Superior temporal gyrus (tissue), 1 donor: Measurements from ENCODE around the gene ARFGAP1.

ENCODE experiments used
- DNase-seq: peaks from one replicate; pipeline ENCODE4 v3.0.0-alpha.2; 2016; ENCODE audit errors: extremely low spot score

The ARFGAP1 gene

GRCh38 chr20:63277466-63278272 lies 5.1 kb downstream of the ARFGAP1 start:
- DNase-seq, result no peak

DNA sequence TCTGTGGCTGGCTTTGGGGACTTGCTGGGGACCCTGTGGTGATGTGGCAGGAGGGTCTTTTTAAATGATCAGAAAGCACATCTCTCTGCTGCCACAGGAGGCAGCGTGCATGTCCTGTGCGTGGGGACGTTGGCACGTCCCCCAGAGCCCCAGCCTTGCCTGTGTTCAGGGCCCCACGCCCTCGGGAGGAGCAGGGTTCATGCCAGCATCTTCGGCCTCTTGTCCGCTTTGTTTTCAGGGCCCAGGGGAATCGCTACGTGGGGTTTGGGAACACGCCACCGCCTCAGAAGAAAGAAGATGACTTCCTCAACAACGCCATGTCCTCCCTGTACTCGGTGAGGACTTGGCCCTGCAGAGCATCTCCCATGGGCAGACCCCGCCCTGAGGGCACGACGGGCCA lies 6.0 kb downstream of the ARFGAP1 start:
- no peak for DNase-seq

DNA sequence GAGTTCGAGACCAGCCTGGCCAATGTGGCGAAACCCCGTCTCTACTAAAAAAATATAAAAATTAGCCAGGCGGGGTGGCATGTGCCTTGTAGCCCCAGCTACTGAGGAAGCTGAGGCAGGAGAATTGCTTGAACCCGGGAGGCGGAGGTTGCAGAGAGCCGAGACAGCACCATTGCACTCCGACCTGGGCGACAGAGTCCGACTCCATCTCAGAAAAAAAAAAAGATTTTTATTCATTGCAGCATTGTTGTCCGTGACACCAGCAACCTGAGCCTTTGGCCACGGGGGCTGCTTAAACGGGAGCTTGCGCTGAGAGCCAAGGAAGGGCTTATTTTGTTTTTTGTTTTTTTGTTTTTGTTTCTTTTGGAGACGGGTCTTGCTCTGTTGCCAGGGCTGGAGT lies 7.3 kb downstream of the ARFGAP1 start:
- no peak for DNase-seq

GRCh38 chr20:63280371-63280770 lies 7.8 kb downstream of the ARFGAP1 start:
- no peak for DNase-seq

GRCh38 chr20:63280929-63281545 lies 8.4 kb downstream of the ARFGAP1 start:
- no peak for DNase-seq

DNA sequence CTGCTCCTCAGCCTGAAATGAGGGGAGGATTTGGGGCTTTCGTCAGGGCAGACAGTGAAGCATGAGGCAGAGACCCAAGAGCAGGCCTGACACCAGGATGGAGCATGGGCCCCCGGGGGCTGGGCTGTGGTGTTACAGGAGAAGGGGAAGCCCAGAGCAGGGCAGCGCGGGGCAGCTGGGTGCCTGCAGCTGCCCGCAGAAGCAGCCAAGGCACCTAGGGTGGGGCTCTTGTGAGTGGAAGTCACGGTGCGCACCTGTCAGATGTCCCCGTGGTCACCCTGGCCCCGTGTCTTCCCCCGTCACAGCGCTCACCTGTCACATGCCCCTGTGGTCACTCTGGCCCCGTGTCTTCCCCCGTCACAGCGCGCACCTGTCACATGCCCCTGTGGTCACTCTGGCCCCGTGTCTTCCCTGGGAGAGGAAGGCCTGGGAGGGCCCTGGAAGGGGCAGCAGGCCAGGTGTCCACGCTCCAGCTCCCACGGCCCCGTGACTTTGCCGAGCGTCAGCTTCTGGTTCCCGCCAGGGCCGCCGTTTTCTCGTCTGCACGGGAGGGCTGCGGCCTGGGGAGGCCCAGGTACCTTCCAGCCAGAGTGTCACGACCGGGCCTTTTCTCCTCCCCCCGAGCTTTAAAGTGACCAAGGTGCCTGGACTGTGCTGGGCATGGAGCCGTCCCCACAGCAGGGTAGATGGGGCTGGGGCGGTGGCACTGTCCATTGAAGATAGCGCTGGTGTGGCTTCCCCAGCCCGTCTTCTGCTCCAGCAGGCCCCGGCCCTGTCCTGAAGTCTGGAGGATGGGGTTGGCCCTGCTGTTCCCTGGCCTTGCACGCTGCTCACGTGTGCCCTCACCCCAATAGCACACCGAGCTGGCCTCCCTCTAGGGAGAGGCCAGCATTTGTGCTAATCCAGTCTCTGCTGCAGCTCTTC lies 9.4 kb downstream of the ARFGAP1 start:
- no peak for DNase-seq

- no peak for DNase-seq
These were observed 10.3 kb downstream of the ARFGAP1 start for GRCh38 chr20:63282946-63283345.

DNA sequence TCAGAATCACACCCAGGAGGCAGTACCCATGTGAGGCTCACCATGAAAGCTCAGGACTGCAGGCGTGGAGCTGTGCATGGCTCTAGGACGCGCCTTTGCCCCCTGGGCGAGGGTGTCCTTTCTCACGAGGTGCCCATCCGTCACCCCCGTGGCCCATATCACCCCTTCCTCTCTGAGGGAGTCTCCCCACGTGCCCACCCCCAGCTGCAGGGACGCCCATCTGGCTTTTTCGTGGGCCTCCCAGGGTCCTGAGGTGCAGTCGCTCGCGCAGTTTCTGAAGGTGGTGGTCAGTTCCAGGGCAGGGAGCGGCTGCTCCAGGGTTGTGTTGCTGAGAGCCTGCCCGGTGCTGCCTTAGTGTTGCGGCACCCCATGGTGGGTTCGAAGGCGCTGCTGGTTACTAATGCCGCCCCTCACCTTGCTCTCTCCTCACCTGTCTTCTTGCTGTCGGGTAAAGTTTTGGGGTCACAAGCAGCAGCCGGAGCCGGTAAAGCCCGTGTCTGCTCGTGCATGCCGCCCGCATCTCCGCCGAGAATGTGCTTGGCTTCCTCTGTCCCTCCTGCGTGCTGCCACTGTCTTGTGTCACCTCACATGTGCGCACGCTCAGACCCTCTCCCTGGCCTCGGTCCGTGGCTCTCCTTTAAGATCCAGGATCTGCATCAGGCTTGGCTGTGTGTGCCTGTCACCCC lies 10.9 kb downstream of the ARFGAP1 start:
- no peak for DNase-seq

DNA sequence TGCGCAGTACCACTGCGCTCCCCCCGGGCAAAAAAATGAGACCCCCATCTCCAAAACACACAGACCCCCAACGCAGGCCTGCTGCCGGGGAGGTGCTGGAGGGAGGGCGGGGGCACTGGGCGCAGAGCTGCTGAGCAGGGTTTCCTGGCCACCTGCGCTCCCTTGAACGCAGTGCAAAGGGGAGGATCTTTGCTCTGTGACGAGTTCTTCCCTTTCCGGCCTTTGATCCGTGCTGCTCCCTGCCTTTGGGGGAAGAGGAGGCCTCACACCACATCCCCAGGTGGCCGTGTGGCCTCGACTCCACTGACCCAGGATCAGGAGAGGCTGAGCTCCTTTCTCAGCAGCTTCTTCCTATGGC lies 11.4 kb downstream of the ARFGAP1 start:
- no peak for DNase-seq

DNA sequence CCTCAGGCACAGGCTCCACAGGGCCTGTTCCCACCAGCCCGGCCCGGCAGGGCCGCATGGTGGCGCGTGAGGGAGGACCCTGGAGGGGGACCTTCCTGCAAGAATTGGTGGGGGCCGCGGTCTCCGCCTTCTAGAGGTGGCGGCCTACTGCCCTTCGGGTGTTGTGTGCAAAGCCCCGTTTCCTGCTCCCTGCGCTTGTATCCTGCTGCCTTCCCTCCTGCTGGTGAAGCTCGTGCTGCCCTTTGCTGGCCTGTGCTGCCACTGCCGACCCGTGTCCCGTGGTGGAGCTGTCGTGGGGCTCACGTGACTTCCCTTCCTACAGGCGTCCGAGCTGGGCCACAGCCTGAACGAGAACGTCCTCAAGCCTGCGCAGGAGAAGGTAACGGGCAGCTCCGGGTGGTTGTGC lies 11.9 kb downstream of the ARFGAP1 start:
- DNase-seq, result no peak

- no peak for DNase-seq
These were observed 12.4 kb downstream of the ARFGAP1 start for GRCh38 chr20:63284981-63285524.

- DNase-seq, result no peak
These were observed 13.3 kb downstream of the ARFGAP1 start for GRCh38 chr20:63285636-63286615.

- no peak for DNase-seq
These were observed 14.4 kb downstream of the ARFGAP1 start for GRCh38 chr20:63286781-63287696.

DNA sequence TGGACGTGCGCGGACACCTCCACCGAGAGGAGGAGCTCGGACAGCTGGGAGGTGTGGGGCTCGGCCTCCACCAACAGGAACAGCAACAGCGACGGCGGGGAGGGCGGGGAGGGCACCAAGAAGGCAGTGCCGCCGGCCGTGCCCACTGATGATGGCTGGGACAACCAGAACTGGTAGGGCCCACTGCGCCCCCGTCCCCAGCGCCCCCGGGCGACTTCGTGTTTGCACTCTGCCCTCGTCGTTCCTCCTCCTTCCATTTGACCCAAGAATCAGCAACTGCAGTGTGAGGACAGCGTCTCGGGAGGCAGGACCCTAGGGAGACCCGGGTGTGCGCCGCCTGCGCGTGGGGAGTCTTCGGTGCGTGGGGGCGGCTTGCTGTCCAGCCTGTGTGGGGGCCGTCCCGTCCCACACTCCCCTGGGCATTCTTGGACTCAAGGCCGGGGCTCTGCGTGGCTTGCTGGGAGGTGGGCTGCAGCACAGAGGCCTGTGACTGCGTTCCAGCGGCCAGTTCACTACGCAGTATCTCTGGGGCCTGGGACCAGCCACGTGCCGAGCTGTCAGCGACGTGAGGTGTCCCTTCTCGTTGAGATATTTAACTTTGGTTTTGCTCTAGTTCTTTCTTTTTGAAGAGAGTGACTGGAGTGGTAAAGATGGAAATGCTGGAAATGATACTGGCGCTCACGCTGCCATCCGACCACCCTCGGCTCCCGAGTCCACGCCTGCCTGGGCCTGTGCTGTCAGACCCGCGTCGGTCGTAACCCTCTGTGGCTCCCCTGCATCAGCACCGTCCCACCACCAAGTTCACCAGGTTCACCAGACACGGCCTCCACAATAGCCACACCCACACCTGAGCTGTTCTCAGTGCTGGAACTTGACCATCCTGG lies 15.3 kb downstream of the ARFGAP1 start:
- DNase-seq, result no peak

DNA sequence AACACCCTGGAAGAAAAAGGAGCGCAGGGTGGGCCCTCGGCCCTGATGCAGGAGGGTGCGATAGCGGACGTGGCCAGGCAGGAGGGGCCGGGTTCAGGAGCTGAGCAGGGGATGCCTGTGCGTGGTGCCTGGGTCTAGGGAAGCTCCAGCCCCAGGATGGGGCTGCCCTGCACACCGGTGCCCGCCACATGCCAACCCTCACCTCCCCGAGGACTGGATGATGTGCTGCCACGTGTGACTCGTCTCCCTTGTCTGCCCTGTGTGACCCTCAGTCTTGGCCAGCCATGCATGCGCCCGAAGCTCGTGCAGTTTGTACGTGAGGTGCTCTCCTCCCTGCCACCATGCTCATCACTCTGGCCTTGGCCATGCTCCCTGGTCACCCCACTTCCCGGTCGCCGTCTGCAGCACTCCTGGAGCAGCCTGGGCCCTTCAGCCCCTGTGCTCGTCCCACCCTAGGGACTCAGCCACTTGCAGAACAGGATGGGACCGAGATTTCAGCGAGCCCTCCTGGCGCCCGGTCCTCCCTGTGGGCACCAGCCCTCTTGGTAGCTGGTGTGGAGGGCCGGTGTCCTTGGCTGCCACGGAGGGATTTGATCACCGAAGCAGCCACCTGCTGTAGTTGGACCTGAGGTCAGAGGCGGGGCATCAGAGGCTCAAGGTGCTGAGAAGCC lies 16.1 kb downstream of the ARFGAP1 start:
- DNase-seq, result no peak

DNA sequence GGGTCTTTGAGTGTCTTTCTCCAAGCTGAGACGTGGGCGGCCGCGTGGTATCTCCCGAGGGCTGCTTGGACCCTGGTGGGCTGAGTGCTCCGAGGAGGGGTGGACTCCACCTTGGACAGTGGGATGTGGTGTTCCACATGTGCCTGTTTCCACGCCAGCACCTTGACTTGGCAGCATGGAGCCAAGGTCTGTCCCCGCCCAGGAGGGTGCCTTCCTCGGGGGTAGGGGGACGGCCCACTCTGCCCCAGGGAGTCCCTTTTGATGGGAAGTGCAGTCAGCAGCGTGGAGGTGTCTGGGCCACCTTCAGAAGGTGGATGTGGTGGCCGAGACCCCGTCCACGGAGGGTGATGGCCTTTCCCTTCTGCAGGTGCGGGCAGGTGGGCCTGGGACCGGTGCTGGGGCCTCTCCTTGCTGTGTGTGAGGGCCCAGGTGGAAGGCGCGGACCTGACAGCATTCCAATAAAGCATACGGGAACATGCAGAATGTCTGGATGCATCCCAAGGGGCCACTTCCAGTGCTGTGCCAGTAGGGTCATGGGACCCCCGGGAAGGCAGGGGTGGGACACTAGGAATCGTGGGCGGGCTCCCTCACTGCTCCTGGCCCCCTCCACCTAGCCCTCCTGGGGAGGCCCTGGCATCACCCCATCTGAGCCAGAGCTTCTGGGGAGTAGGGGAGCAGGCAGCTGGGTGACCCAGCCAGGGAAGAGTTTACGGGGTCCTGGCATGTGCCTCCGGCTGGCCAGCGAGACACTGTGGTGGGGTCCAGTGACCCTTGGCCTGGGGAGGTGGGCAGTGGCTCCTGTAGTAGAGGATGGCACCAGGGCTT lies 16.9 kb downstream of the ARFGAP1 start:
- no peak for DNase-seq

DNA sequence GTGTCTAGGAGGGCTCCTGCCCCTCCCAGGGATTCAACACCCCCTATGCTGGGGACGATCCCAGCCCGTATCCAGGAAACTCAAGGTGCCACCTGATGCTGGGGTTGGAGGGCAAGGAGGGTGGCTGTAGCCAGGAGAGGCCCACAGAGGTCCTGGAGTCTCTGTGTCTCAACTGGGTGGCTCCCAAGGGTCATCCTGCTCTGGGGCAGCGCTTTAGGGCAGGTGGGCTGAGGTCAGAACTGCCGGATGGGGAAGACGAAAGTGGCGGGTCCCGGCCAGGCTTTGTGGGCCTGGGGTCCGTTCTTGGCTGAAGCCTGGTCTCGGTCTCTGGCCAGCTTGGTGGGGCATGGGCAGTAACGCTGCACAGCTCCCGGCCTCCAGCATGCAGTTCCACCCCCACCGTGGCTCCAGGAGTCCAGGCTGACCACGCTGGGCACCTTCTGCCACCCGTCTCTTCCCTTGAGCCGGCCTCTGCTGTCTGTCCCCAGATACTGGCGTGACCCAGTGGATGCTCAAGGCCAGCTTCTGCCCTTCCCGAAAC lies 17.6 kb downstream of the ARFGAP1 start:
- DNase-seq, result no peak
